ENCODE data around the gene BCL2. TPM values are rescaled to one million over a fixed set of nuclear protein-coding genes. Genes with fewer than 3 reads are reported as not detected.

The BCL2 gene
- polyA plus RNA-seq, 1 experiment: 0.35 TPM

- Histone ChIP-seq H3K4me3 (ENCODE audit: low read depth, low read length) (no peak overlapping the region), H3K9me3 (ENCODE audit: control insufficient read depth, insufficient read depth, low read length) (no peaks in the 10 kb centered on the region), H3K27me3 (ENCODE audit: control insufficient read depth, insufficient read depth, low read length) (peaks cover 29% of the 10 kb centered on the region), H3K27ac (ENCODE audit: low read depth, low read length) (no peak overlapping the region)
- no peak for TF ChIP-seq CTCF (IDR thresholded peaks at IDR 0.05; ENCODE audit: low read depth, low read length)
- no peak for DNase-seq (ENCODE audit: low read depth, low spot score)
- ChIA-PET POLR2A (no interaction called here), CTCF (no interaction called here)
Observed at GRCh38 chr18:63152791-63153190, 166.8 kb downstream of the BCL2 start.

- ChIA-PET POLR2A (no interaction called here), CTCF (no interaction called here)
- Histone ChIP-seq H3K9me3 (ENCODE audit: control insufficient read depth, insufficient read depth, low read length) (no peaks in the 10 kb centered on the region), H3K27ac (ENCODE audit: low read depth, low read length) (no peak overlapping the region), H3K27me3 (ENCODE audit: control insufficient read depth, insufficient read depth, low read length) (peaks cover 28% of the 10 kb centered on the region), H3K4me3 (ENCODE audit: low read depth, low read length) (no peak overlapping the region)
- DNase-seq (ENCODE audit: low read depth, low spot score): no peak
- TF ChIP-seq CTCF (IDR thresholded peaks at IDR 0.05; ENCODE audit: low read depth, low read length): no peak
Observed at GRCh38 chr18:63152096-63152495, 167.5 kb downstream of the BCL2 start.

GRCh38 chr18:63151539-63151938, 168.0 kb downstream of the BCL2 start:
- CTCF ChIA-PET: interaction anchor here (1.0 kb wide), 1 partner anchor 135 kb away, joined by 3 read pairs; no protein-coding TSS in a partner anchor
- H3K27me3 ChIP-seq (ENCODE audit: control insufficient read depth, insufficient read depth, low read length): peaks cover 34% of the 10 kb centered on the region
- DNase-seq (ENCODE audit: low read depth, low spot score): no peak
- POLR2A ChIA-PET: no interaction called here
- no peak overlapping the region for H3K27ac ChIP-seq (ENCODE audit: low read depth, low read length)
- no peak for TF ChIP-seq CTCF (IDR thresholded peaks at IDR 0.05; ENCODE audit: low read depth, low read length)
- no peaks in the 10 kb centered on the region for H3K9me3 ChIP-seq (ENCODE audit: control insufficient read depth, insufficient read depth, low read length)
- no peak overlapping the region for H3K4me3 ChIP-seq (ENCODE audit: low read depth, low read length)

- CTCF ChIA-PET: interaction anchor here (1.0 kb wide), 1 partner anchor 135 kb away, joined by 3 read pairs; no protein-coding TSS in a partner anchor
- Histone ChIP-seq H3K9me3 (ENCODE audit: control insufficient read depth, insufficient read depth, low read length) (no peaks in the 10 kb centered on the region; the same call in 1 of the 2 replicates), H3K4me3 (ENCODE audit: low read depth, low read length) (no peak overlapping the region), H3K27me3 (ENCODE audit: control insufficient read depth, insufficient read depth, low read length) (peaks cover 37% of the 10 kb centered on the region), H3K27ac (ENCODE audit: low read depth, low read length) (no peak overlapping the region)
- POLR2A ChIA-PET: no interaction called here
- no peak for TF ChIP-seq CTCF (IDR thresholded peaks at IDR 0.05; ENCODE audit: low read depth, low read length)
- no peak for DNase-seq (ENCODE audit: low read depth, low spot score)
Observed at GRCh38 chr18:63150942-63151421, 168.6 kb downstream of the BCL2 start.

- no peak for TF ChIP-seq CTCF (IDR thresholded peaks at IDR 0.05; ENCODE audit: low read depth, low read length)
- POLR2A ChIA-PET: no interaction called here
- Histone ChIP-seq H3K9me3 (ENCODE audit: control insufficient read depth, insufficient read depth, low read length) (no peaks in the 10 kb centered on the region; the same call in 1 of the 2 replicates), H3K4me3 (ENCODE audit: low read depth, low read length) (no peak overlapping the region), H3K27ac (ENCODE audit: low read depth, low read length) (no peak overlapping the region), H3K27me3 (ENCODE audit: control insufficient read depth, insufficient read depth, low read length) (peaks cover 34% of the 10 kb centered on the region)
- DNase-seq (ENCODE audit: low read depth, low spot score): no peak
- CTCF ChIA-PET: interaction anchor here (1.0 kb wide), 1 partner anchor 134 kb away, joined by 3 read pairs; no protein-coding TSS in a partner anchor
Observed at GRCh38 chr18:63150326-63150725, 169.2 kb downstream of the BCL2 start.

All from AG04450 (cell line).